OCI-LY3 (cell line): ENCODE measurements around the gene AKR7A2.

ENCODE experiments used
- H2AFZ ChIP-seq: fragments of 200-600, 300-600 bp; shearing (Covaris generic); 2 replicates; pipeline ENCODE4 v1.6.0; 2014; ENCODE audit warnings: antibody characterized with exemption, low read depth, low read length
- H3K27ac ChIP-seq: fragments of 200-600, 300-600 bp; sonication (generic); 2 replicates; pipeline ENCODE4 v1.5.1; 2014; ENCODE audit warnings: mild to moderate bottlenecking, low read length, moderate library complexity, mixed read lengths
- H3K27me3 ChIP-seq: fragments of 200-600, 300-600 bp; sonication (generic); 2 replicates; pipeline ENCODE4 v1.6.1; 2014; ENCODE audit warnings: low read depth, low read length, mixed read lengths
- H3K36me3 ChIP-seq: fragments of 200-600, 300-600 bp; sonication (generic); replicated peaks from 2 replicates; pipeline ENCODE3; 2014; ENCODE audit warnings: low read depth, low read length, mixed read lengths
- H3K4me1 ChIP-seq: fragments of 300-600, 200-600 bp; sonication (generic); 2 replicates; pipeline ENCODE4 v1.6.1; 2014; ENCODE audit warnings: low read length, mixed read lengths
- H3K4me2 ChIP-seq: fragments of 200-600, 300-600 bp; sonication (generic); 2 replicates; pipeline ENCODE4 v1.6.1; 2014; ENCODE audit warnings: low read length, mixed read lengths
- H3K4me3 ChIP-seq: fragments of 300-600, 200-600 bp; sonication (generic); 2 replicates; pipeline ENCODE4 v1.5.1; 2014; ENCODE audit warnings: antibody characterized with exemption, mild to moderate bottlenecking, low read length, moderate library complexity
- H3K79me2 ChIP-seq: fragments of 300-600, 200-600 bp; shearing (Covaris generic); 2 replicates; pipeline ENCODE4 v1.6.1; 2014; ENCODE audit warnings: mild to moderate bottlenecking, low read length, mixed read lengths
- H3K9ac ChIP-seq: fragments of 300-600, 200-600 bp; shearing (Covaris generic); 2 replicates; pipeline ENCODE4 v1.6.0; 2014; ENCODE audit warnings: mild to moderate bottlenecking, low read length, moderate library complexity
- H3K9me3 ChIP-seq: fragments of 200-600, 300-600 bp; shearing (Covaris generic); 2 replicates; pipeline ENCODE4 v1.6.1; 2014; ENCODE audit warnings: low read length, mixed read lengths; ENCODE audit not compliant: insufficient read depth
- H4K20me1 ChIP-seq: fragments of 200-600, 300-600 bp; sonication (generic); 2 replicates; pipeline ENCODE4 v1.6.1; 2016; ENCODE audit warnings: low read length, mixed read lengths; ENCODE audit not compliant: insufficient read depth
- EZH2phosphoT487 ChIP-seq: fragments of 200-600 bp; shearing (Covaris generic); IDR thresholded peaks from 2 replicates; pipeline ENCODE4 v1.6.1; 2018; ENCODE audit warnings: antibody characterized with exemption, mixed run types, low read depth
- TF ChIP-seq, protein P1 (sequence below): fragments of 200-600, 300-600 bp; sonication (generic); IDR thresholded peaks from 2 replicates; pipeline ENCODE4 v1.5.1; 2014; ENCODE audit warnings: antibody characterized with exemption, low read length, low read depth

The AKR7A2 gene

DNA sequence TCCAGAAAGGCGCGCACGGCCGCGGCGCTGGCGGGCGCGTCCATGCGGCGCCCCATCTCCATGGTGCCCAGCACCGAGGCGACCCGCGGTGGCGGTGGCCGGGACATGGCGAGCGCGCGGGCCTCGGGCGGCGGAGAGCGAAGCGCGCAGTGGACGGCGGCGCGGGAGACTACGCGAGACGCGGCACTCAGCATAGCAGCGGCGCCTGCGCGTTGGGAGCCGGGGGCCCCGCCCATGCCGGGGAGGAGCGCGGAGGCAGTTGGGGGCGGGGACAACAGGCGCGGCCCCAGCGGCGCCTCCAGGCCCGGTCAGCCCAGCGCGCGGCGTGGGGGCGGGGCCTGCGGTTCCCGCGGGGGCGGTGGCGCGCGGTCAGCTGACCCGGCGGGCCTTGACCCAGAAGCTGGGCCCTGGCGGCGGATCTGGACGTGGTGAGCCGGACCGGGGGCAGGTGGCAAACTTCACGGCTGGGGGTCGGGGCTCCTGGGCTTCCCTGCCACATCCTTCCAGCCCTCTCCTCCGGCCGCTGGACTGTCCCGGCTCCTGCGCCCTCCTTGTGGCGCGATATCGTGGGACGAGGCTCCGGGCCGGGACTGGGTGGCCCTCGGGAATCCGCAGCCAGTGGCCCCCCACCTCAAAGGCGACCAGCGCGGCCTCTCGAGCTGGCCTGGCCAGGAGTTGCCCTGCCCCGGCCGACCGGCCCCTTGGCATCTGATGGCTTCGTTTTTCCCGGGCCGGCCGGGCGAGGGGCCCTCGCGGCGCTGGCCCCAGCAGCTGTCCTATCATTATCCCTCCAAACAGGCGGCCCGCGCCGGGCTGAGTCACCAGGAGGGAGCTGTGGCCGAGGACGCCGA is at the start of gene AKR7A2, which contains the start of gene SLC66A1:
AKR7A2 (minus strand) TSS at position 214 of the 851 bp plus-strand sequence; CDS start at position 194, 20 bp downstream.
SLC66A1 (plus strand) TSS at position 396 of the 851 bp plus-strand sequence. CDS start 5,352 bp downstream, outside the sequence.
- Histone ChIP-seq H3K4me3 (peak within 1 kb of the TSS; percentile 99), H3K9ac (peak within 1 kb of the TSS; percentile 97), H2AFZ (peak within 1 kb of the TSS; percentile 84; the same call in 1 of the 2 replicates), H3K4me2 (peak within 1 kb of the TSS; percentile 92), H3K27ac (peak within 1 kb of the TSS; percentile 98), H3K27me3 (no peaks in the 10 kb centered on the region), H3K4me1 (peaks cover 41% of the 10 kb centered on the region), H4K20me1 (no peaks in the 10 kb centered on the region), H3K9me3 (no peaks in the 10 kb centered on the region), H3K79me2 (peaks cover 70% of the 10 kb centered on the region), H3K36me3 (peaks cover 3% of the 10 kb centered on the region)
- TF ChIP-seq, protein P1, sequence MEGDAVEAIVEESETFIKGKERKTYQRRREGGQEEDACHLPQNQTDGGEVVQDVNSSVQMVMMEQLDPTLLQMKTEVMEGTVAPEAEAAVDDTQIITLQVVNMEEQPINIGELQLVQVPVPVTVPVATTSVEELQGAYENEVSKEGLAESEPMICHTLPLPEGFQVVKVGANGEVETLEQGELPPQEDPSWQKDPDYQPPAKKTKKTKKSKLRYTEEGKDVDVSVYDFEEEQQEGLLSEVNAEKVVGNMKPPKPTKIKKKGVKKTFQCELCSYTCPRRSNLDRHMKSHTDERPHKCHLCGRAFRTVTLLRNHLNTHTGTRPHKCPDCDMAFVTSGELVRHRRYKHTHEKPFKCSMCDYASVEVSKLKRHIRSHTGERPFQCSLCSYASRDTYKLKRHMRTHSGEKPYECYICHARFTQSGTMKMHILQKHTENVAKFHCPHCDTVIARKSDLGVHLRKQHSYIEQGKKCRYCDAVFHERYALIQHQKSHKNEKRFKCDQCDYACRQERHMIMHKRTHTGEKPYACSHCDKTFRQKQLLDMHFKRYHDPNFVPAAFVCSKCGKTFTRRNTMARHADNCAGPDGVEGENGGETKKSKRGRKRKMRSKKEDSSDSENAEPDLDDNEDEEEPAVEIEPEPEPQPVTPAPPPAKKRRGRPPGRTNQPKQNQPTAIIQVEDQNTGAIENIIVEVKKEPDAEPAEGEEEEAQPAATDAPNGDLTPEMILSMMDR, result no peak
- TF ChIP-seq EZH2phosphoT487, result no peak

DNA sequence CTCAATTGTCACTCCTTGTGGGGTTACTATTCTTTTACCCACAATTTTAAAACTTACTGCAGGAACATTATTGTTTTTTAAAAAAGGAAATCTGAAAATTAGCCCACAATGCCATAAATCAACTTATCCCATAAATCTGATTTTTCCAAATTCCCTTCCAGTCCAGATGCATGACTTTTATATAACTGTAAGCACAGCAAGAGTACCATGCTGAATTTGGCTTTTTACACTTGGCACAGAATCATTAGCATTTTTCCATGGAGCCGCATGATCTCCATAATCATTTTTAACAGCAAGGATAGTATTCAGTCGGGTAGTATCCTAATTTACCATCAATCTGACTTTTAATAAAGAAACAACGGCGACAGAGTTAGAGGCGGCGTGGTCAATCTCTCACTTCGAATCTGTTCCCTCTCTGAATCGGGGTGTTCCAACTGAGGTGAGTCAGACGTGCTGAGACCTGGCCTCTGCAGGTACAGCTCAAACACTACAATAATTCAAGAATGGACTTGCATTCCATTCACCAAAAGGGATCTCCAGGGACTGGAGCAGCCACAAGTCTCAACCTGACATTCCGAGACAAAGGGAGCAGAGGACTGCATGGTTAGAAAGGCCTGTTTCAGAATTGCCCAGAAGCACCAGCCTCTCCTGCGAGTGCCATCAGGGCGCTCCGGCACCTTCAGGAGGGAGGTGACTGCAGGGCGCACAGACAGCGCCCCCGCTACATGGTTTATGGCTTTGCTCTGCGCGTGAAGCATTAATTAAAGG is 49.1 kb upstream of the AKR7A2 start:
- H4K20me1 ChIP-seq, result peaks cover 3% of the 10 kb centered on the region; the same call in 1 of the 2 replicates
- H3K9me3 ChIP-seq, result no peaks in the 10 kb centered on the region
- no peaks in the 10 kb centered on the region for H3K79me2 ChIP-seq

DNA sequence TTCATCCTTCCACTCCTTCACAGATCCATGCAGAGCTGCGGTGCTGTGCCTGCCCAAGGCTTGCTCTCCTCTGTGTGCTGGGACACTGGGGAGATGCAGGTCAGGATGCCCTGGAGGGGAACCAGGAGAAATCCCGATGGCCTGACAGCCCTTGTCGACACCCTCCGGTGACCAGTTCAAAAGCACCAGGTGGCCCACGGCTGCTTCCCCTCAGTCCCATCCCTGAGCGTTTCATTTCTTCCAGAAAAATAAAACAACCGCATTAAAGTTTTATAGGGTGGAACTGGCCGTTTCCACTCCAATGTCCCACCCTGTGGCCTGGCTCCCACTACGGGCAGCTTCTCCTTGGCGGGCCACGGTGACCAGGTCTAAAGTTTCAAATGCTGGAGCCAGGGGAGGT is 48.5 kb upstream of the AKR7A2 start:
- Histone ChIP-seq H3K27me3 (no peaks in the 10 kb centered on the region), H3K79me2 (no peaks in the 10 kb centered on the region), H3K27ac (no peak overlapping the region), H3K9me3 (no peaks in the 10 kb centered on the region), H3K4me1 (no peaks in the 10 kb centered on the region), H2AFZ (no peak overlapping the region), H3K9ac (no peak overlapping the region), H3K36me3 (peaks cover 3% of the 10 kb centered on the region), H3K4me3 (no peak overlapping the region), H3K4me2 (no peak overlapping the region), H4K20me1 (peaks cover 3% of the 10 kb centered on the region; the same call in 1 of the 2 replicates)
- TF ChIP-seq, protein P1, result no peak
- TF ChIP-seq EZH2phosphoT487, result no peak

More for the DNA sequence above, 49.1 kb upstream of the AKR7A2 start:
- Histone ChIP-seq H3K27me3 (no peaks in the 10 kb centered on the region), H3K9ac (no peak overlapping the region), H3K36me3 (no peaks in the 10 kb centered on the region), H3K4me3 (no peak overlapping the region), H3K4me2 (no peak overlapping the region), H3K27ac (no peak overlapping the region), H2AFZ (no peak overlapping the region), H3K4me1 (no peaks in the 10 kb centered on the region)
- TF ChIP-seq, protein P1, result no peak
- no peak for TF ChIP-seq EZH2phosphoT487

DNA sequence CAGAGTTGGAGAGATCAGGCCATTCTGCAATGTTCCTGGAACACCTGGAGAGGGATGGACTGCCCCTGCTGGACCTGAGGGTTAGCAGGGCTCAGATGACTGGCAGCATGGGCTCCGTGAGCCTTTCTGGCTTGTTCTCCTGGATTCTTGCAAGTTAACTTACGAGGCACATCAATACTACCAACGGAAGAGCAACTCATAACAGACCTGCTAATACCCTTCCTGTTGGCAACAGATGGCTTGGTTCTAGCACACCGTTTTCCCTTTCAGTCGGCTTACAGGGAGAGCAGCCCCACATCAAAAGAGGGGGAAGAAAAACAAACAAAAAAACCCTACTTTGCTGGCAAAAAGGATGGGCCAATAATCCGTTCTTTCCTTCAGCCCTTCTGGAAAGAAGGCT is 48.1 kb upstream of the AKR7A2 start:
- Histone ChIP-seq H4K20me1 (peaks cover 3% of the 10 kb centered on the region; the same call in 1 of the 2 replicates), H3K4me2 (no peak overlapping the region), H3K27ac (no peak overlapping the region), H3K36me3 (peaks cover 3% of the 10 kb centered on the region), H3K79me2 (no peaks in the 10 kb centered on the region), H3K4me3 (no peak overlapping the region), H3K9ac (no peak overlapping the region), H3K4me1 (no peaks in the 10 kb centered on the region), H3K27me3 (no peaks in the 10 kb centered on the region), H2AFZ (no peak overlapping the region), H3K9me3 (no peaks in the 10 kb centered on the region)
- TF ChIP-seq, protein P1, result no peak
- TF ChIP-seq EZH2phosphoT487, result no peak
